GM21528 (cell line): ENCODE results near the gene BTBD17.

Source experiments
- ATAC-seq: cut with Tn5 transposase; IDR thresholded peaks from one replicate; pipeline ENCODE4 v1.9.1; 2021; ENCODE audit warnings: mild to moderate bottlenecking, moderate library complexity; ENCODE audit not compliant: unreplicated experiment, low FRiP score

The BTBD17 gene

DNA sequence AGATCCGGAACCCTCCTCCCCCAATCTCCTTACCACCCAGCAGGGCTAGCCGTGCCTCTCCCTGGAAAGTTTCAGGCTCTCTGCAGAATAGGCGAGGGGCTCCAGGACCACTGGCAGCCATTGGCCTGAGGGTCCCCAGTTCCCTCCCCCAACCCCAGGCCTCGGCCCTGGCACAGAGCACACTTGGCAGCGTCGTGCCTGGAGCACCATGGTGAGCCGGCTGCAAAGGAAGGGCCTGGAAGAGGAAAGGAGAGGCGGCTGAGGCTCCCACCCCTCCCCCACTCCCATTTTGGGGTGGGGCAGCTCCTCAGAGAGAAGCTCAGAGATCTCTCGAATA, 369 bp upstream of the BTBD17 start:
- ATAC-seq, result no peak

- ATAC-seq, result no peak
Measured at GRCh38 chr17:74360899-74361229, 804 bp downstream of the BTBD17 start.

DNA sequence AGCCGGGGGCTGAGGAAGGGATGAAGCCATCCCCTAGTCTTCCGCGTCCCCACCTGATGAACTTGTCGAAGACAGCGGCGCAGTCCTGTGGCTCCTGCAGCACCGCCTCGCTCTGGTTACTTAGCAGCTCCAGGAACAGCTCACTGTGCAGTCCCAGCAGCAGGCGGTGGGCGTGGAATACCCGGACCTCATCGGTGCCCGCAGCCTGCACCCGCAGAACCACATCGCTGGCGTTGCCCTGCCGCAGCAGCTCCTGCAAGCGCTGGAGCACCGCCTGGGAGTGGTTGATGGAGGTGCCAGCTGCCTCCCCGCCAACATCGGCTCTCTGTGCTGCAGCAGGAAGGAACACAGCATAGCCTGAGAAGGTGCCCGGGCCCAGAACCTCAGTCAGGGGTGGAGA, 1.8 kb downstream of the BTBD17 start:
- no peak for ATAC-seq

DNA sequence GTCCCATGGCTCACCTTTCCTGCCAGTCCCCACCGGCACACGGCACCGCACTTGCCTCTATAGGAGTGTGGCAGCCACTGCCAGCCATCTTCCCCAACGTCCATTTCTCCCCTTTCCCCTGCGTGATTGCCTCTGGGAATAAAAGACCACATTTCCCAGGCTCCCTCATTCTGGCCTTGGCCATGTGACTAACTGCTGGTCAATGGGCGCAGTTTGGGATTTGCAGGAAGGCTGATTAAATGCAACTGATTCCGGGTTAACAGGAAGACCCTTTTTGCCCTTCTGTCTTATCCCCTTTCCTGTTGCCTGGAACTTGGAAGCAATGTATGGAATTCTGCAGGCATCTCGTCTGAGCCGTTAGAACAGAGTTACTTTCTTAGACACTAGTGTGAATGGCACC, 3.0 kb downstream of the BTBD17 start:
- no peak for ATAC-seq

DNA sequence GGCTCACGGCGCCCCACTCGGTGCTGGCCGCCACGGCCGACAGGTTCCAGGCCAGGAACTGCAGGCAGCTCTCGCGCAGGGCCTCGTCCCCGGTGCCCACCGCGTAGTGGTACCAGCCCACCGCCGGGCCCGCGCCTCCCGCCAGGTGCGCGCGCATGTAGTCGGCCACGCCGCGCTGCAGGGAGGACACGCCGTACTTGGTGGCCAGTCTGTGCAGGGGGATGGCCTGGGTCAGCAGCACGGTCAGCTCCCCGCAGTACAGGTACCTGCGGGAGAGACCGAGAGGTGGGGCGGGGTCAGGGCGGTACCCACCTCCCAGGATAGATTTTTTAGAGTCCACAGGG, 4.2 kb downstream of the BTBD17 start:
- ATAC-seq, result no peak

DNA sequence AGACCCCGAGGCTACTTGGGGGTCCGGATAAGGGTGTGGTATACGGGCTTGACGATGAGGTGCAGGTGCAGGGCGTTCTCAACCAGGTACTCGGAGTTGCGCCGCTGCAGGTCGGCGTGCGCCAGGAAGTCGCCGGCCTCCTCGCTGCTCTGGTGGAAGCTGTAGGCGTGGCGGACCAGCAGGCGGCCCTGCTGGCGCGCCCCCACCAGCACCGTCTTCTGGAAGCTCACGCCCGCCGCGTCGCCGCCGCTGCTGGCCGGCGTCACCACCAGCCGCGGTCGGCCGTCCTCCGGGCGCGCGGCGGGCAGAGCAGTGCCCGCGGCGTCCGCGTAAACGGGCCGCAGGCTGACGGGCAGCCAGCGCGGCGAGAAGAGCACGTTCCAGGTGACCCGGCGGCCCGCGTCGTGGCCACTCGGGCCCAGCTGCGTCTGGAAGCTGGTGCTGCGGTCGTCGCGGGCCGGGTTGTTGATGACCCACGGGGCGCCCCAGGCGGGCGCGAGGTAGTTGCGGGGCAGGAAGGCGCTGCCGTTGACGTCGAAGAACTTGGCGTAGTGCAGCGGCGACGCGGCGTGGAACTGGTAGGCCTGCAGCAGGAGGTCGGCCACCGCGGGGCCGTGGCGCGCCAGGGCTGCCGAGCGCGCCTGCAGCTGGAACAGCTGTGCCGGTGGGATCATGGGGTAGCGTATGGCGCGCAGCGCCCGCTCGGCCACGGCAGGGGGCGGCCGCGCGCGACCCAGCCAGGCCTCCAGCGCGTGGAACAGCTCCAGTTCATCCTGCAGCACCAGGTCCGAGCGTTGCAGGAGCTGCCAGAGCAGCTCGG, 4.8 kb downstream of the BTBD17 start:
- no peak for ATAC-seq

GRCh38 chr17:74355065-74355464, 6.6 kb downstream of the BTBD17 start:
- no peak for ATAC-seq

DNA sequence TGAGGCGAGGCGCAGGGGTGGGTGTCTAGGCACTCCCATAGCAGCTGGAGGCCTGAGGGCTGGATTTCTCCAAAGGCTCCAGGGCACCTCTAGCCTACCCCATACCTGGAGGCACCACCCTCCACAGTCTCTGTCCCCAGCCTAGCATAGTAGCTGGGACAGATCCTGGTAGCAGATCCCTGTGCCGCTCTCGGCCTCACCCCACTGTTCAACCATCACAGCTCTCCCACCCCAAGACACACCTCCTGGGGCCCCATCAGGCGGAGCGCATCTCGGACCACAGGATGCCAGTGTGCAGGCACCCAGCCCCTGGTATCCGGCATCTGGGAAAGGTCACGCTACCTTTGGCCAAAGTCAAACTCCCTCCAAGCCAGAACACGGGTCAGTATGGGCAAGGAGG, 7.1 kb downstream of the BTBD17 start:
- no peak for ATAC-seq

GRCh38 chr17:74354123-74354522, 7.5 kb downstream of the BTBD17 start:
- no peak for ATAC-seq

DNA sequence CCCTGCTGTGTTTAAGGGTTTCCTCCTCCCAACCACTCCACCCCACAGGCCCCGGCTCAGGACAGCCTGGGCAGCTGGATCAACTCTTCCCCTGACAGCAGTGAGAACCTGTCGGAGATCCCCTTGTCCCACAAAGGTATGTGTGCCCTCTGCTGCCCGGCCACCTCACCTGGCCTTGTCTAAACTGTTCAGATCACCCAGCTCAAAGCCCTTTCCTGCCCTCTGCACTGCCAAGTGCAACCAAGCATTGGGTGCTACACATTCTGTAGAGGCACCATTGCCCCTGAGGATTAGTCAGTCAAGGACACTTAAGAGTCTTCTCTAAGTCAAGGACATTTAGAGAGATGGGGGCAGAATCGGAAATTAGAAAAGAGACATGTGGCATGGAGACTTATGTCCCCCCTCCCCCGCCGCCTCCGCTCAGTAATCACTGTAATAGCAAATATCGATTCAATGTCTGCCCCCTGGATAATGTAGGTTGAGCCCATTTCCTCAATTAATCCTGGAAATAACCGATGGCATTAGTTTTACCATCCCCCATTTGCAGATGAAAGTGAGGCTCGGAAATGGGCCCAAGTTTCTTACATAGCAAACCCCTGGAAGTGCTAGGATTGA, 8.1 kb downstream of the BTBD17 start:
- ATAC-seq, result no peak

DNA sequence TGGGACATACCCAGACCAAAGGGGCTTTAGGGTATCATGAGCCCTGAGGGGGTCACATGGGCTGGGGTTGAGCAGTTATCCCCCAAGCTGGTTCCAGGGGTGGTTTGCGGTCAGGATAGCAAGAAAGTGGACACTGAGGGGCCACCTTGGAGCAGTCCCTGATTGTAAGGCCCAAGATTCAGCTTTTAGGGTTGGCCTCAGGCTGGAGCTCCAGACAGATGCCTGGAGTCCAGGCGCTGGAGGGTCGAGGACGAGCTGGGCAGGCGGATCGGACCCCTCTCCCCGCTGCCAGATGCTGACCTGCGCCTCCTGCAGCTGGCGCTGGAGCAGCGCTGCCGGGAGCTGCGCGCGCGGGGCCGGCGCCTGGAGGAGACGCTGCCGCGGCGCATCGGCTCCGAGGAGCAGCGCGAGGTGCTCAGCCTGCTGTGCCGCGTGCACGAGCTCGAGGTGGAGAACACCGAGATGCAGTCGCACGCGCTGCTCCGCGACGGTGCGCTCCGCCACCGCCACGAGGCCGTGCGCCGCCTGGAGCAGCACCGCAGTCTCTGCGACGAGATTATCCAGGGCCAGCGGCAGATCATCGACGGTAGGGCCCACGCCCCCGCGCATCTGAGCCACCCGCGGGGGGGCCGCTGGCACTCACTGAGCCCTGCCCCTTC, 10.0 kb downstream of the BTBD17 start:
- ATAC-seq, result no peak

GRCh38 chr17:74350486-74350885, 11.2 kb downstream of the BTBD17 start:
- no peak for ATAC-seq

DNA sequence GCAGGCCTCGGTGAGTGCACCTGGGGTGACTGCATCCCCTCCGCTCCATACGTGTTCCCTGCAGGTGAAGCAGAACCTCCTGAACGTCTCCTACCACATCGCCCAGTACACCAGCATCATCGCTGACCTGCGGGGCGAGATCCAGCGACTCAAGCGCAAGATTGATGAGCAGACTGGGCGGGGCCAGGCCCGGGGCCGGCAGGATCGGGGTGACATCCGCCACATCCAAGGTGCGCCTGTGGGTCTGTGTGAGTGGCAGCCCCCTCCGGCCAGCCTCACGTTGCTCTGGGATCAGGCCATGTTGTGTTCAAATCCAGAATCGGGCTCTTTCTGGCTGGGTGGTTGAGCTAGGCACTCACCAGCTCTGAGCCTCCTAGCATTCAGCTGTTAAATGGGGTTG, 12.5 kb downstream of the BTBD17 start:
- ATAC-seq, result no peak

GRCh38 chr17:74347646-74348045, 14.0 kb downstream of the BTBD17 start:
- ATAC-seq, result no peak

- ATAC-seq, result no peak
Measured at GRCh38 chr17:74345433-74346241, 16.0 kb downstream of the BTBD17 start.

- no peak for ATAC-seq
Measured at GRCh38 chr17:74344658-74345057, 17.0 kb downstream of the BTBD17 start.

- ATAC-seq, result no peak
Measured at GRCh38 chr17:74343526-74344284, 18.0 kb downstream of the BTBD17 start.

DNA sequence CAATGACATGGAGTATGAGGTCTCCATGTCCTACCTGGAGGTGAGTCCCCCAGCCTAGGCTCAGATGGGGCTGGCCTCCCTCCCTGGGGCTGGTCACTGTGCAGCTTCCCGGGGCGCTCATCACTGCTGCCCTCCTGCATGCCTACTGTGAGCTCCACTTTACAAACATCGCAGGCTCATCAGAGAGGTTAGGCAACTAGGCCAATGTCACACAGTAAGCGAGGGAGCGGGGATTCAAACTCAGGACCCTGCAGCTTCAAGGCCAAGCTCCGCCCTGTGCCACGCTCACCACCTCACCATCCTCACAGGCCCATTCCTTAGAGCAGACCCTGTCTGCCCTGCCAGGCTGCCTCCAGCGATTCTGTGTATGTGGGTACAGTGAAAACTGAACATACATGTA, 18.5 kb downstream of the BTBD17 start:
- ATAC-seq, result no peak

GRCh38 chr17:74342224-74342623, 19.4 kb downstream of the BTBD17 start:
- ATAC-seq, result no peak

DNA sequence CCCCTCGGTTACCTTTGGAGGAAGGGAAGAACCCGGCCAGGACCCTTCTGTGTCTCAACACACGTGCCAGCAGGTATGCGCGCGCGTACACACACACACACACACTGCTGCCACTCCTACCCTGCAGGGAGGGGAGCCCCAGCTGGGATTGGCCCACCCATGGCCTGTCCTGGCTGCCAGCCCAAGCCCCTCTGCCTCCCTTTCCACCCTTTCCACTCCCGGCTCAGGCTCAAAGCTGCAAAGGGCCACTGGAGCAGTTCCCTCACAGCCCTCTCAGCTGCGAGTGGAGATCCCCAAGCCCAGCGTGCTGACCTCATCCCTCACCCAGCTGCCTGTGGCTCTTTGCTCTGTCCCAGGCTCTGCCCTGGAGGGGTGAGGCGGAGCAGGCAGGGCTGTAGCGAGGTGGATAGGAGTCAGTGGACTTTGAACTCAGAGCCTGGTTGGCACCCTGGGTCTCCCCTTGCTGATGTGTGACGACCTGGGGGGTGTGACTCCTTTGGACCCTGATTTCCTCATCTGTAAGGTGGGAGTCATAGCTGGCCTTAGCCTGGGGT, 21.1 kb downstream of the BTBD17 start:
- no peak for ATAC-seq
